Measurements from ENCODE around the gene RRP1B.

DNA sequence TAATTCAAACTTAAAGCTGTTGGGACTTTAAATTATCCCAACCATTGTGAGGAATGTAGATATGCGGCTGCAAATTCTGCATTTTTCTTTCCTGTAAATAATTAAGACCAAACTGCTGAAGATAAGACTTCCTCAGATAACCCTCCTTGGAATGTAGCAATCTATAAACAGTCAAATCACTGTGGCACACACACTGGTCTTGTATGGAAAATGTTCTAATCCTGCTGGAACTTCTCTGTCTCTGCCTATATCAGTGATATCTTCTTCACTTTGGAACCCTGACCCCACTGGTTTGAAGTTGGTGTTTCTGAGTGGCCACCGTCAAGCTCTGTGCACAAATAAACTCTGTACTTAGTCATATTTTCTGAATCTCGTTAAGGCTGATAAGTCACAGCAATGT is 33.0 kb upstream of the RRP1B start:
- TF ChIP-seq, protein P1, sequence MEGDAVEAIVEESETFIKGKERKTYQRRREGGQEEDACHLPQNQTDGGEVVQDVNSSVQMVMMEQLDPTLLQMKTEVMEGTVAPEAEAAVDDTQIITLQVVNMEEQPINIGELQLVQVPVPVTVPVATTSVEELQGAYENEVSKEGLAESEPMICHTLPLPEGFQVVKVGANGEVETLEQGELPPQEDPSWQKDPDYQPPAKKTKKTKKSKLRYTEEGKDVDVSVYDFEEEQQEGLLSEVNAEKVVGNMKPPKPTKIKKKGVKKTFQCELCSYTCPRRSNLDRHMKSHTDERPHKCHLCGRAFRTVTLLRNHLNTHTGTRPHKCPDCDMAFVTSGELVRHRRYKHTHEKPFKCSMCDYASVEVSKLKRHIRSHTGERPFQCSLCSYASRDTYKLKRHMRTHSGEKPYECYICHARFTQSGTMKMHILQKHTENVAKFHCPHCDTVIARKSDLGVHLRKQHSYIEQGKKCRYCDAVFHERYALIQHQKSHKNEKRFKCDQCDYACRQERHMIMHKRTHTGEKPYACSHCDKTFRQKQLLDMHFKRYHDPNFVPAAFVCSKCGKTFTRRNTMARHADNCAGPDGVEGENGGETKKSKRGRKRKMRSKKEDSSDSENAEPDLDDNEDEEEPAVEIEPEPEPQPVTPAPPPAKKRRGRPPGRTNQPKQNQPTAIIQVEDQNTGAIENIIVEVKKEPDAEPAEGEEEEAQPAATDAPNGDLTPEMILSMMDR (IDR thresholded peaks at IDR 0.05; ENCODE audit: low read length), result no peak
- TF ChIP-seq EZH2 (optimal IDR thresholded peaks at IDR 0.05; ENCODE audit: low read depth, low read length) (no peak), EZH2phosphoT487 (IDR thresholded peaks at IDR 0.05; ENCODE audit: low read length) (no peak)
